GM12801 (cell line): ENCODE results near the gene SNRNP25.

ENCODE experiments used
- CTCF ChIP-seq: IDR thresholded peaks from one replicate; pipeline ENCODE4 v1.5.1; 2011; ENCODE audit warnings: control low read depth; ENCODE audit not compliant: insufficient read length; ENCODE audit errors: extremely low read depth

Gene SNRNP25

GRCh38 chr16:79151-80054, 25.8 kb downstream of the SNRNP25 start:
- TF ChIP-seq CTCF = no peak

- TF ChIP-seq CTCF = no peak
Measured at GRCh38 chr16:83060-83603, 29.5 kb downstream of the SNRNP25 start.

GRCh38 chr16:83781-84615, 30.4 kb downstream of the SNRNP25 start:
- TF ChIP-seq CTCF = no peak

- TF ChIP-seq CTCF = no peak
Measured at GRCh38 chr16:84718-85406, 31.2 kb downstream of the SNRNP25 start.

- TF ChIP-seq CTCF = no peak
Measured at GRCh38 chr16:85407-85782, 31.8 kb downstream of the SNRNP25 start.

GRCh38 chr16:85865-86264, 32.2 kb downstream of the SNRNP25 start:
- TF ChIP-seq CTCF = no peak
